Stimulated activated naive CD8-positive, alpha-beta T cell treated with anti-CD3 and anti-CD28 coated beads, Interleukin-15, amount 100 ng/mL, for 72 hours (primary cell): Measurements from ENCODE around the gene MYO5C.
A peak's percentile ranks its signal among the peaks of the same experiment; 100 is the strongest.

Experiments
- ATAC-seq: fragments of 150-1000 bp; cut with Tn5 transposase; 2 replicates; pipeline ENCODE4 v1.10.0; 2021; ENCODE audit warnings: mild to moderate bottlenecking, moderate library complexity
- DNase-seq, 2 donors: peaks; one replicate each; pipeline ENCODE4 v3.0.0; 2021 to 2022
- H3K27ac Mint-ChIP-seq, 2 donors: one replicate each; pipeline ENCODE4 v1.8.0; 2022; ENCODE audit warnings: mild to moderate bottlenecking in 2 of 2, mixed read lengths in 2 of 2, moderate library complexity in 2 of 2
- H3K27me3 Mint-ChIP-seq: one replicate; pipeline ENCODE4 v1.8.0; 2022; ENCODE audit warnings: mixed read lengths
- H3K4me1 Mint-ChIP-seq: one replicate; pipeline ENCODE4 v1.8.0; 2022; ENCODE audit warnings: mild to moderate bottlenecking, mixed read lengths
- H3K4me3 Mint-ChIP-seq, 2 donors: one replicate each; pipeline ENCODE4 v1.8.0; 2022; ENCODE audit warnings: mild to moderate bottlenecking in 2 of 2, mixed read lengths in 2 of 2, moderate library complexity in 1 of 2
- H3K9me3 Mint-ChIP-seq, 2 donors: one replicate each; pipeline ENCODE4 v1.8.0; 2022; ENCODE audit warnings: mixed read lengths in 2 of 2

MYO5C gene

DNA sequence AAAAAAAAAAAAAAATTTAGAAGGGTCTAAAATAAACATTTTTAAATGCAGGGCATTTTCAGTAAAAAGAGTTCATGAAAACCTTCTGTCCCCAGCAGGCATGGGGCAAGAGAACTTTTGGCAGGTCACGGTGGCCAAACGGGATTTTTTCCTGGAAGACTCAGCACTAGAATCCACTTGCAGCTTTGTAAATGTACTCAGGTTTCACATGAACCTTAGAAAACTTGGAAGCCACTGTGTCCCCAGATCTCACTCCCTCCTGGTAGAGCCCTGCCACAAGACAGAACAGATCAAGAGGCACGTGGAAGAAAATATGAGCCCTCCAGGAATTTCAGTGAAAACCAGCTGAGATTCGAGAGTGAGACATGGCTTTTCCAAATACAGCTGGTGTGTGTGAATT, 102.3 kb downstream of the MYO5C start:
- Mint-ChIP-seq H3K4me1 (no peaks in the 10 kb centered on the region), H3K4me3 (no peak overlapping the region), H3K9me3 (no peaks in the 10 kb centered on the region), H3K27me3 (no peaks in the 10 kb centered on the region), H3K27ac (no peak overlapping the region)
- DNase-seq: no peak
- ATAC-seq: no peak

GRCh38 chr15:52191207-52191606, 104.4 kb downstream of the MYO5C start, which contains the start of gene GNB5:
GNB5 (minus strand) TSS chr15:52191392; CDS start chr15:52184676, 6,716 bp downstream.
- no peaks in the 10 kb centered on the region for H3K9me3 Mint-ChIP-seq
- no peak within 1 kb of the TSS for H3K4me3 Mint-ChIP-seq
- H3K4me1 Mint-ChIP-seq: no peaks in the 10 kb centered on the region
- DNase-seq (no peak), ATAC-seq (no peak)
- peak within 1 kb of the TSS in 1 of 2 donors; percentile 7 for H3K27ac Mint-ChIP-seq
- H3K27me3 Mint-ChIP-seq: no peaks in the 10 kb centered on the region

DNA sequence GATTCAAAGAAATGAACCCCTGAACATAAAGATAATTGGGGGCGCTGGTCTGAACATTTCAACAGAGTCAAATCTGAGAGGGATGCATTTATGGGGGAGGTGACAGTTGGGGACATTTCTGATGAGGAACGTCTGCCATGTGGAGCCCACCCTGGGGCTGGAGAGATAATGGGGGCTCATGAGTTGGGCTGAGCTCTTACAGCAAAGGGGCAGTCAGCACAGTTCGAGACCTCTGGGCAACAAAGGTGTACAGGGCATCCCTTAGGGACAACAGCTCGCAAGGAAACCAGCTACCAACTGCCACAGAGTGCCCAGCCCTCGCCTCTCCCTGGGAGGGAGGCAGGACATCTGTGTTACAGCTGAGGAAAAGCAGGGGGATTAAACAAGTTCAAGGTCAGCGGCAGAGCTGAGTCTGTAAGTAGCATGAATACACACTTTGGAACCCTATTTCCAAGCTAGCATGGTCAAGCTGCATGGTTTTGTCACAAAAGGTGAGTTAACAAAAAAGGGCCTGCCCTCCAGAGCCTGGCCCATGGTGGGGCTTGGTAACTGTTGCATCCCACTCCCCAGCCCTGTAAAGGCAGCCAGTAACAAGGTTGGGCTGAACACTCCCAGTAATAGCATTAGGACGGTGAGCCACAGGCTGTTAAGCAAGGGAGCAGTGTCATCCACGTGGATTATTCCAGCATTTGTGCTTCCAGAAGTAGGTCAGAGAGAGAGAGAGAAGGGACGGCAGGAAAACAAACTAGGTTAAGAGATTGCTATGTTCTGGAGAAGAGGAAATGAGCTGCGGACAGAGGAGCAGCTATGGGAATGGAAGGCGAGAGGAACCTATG, 108.7 kb downstream of the MYO5C start:
- peaks cover 6% of the 10 kb centered on the region for H3K4me1 Mint-ChIP-seq
- H3K4me3 Mint-ChIP-seq: no peak overlapping the region
- DNase-seq: no peak
- no peaks in the 10 kb centered on the region for H3K27me3 Mint-ChIP-seq
- H3K27ac Mint-ChIP-seq: no peak overlapping the region
- peaks cover 0 to 4% of the 10 kb centered on the region in 2 donors for H3K9me3 Mint-ChIP-seq
- no peak for ATAC-seq

GRCh38 chr15:52185151-52185561, 110.4 kb downstream of the MYO5C start:
- H3K4me1 Mint-ChIP-seq: peaks cover 18% of the 10 kb centered on the region
- no peak for DNase-seq
- H3K9me3 Mint-ChIP-seq: peaks cover 0 to 4% of the 10 kb centered on the region in 2 donors
- no peak overlapping the region for H3K4me3 Mint-ChIP-seq
- no peak overlapping the region for H3K27ac Mint-ChIP-seq
- ATAC-seq: no peak
- H3K27me3 Mint-ChIP-seq: no peaks in the 10 kb centered on the region

DNA sequence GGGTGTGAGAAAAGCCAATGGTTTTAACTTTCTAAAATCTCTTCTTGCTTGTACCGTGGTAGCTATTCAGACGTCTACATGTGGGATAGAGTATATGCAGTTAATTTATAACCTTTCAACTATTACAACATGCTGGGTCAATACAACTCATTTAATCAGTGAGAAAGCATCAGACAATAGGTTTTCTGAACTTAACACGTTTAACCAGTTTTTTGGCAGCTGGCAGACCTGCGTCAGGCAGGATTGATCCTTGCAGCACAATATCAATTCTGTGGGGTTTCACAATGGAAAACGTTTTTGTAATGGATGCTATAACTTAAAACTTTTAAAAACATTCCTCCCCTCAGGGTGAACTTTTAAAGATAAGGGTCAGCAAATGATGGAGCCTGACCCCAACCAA, 110.9 kb downstream of the MYO5C start:
- ATAC-seq (no peak), DNase-seq (no peak)
- Mint-ChIP-seq H3K27ac (no peak overlapping the region), H3K4me1 (peaks cover 18% of the 10 kb centered on the region), H3K9me3 (peaks cover 0 to 4% of the 10 kb centered on the region in 2 donors), H3K4me3 (no peak overlapping the region), H3K27me3 (no peaks in the 10 kb centered on the region)

- H3K9me3 Mint-ChIP-seq: peaks cover 0 to 4% of the 10 kb centered on the region in 2 donors
- no peak overlapping the region for H3K4me3 Mint-ChIP-seq
- ATAC-seq (no peak), DNase-seq (no peak)
- peaks cover 25% of the 10 kb centered on the region for H3K4me1 Mint-ChIP-seq
- no peak overlapping the region for H3K27ac Mint-ChIP-seq
- no peaks in the 10 kb centered on the region for H3K27me3 Mint-ChIP-seq
Measured at GRCh38 chr15:52183562-52184173, 111.9 kb downstream of the MYO5C start.

GRCh38 chr15:52181938-52182780, 113.4 kb downstream of the MYO5C start:
- Mint-ChIP-seq H3K4me1 (peaks cover 38% of the 10 kb centered on the region), H3K27me3 (no peaks in the 10 kb centered on the region), H3K9me3 (peaks cover 0 to 4% of the 10 kb centered on the region in 2 donors), H3K4me3 (no peak overlapping the region), H3K27ac (peak overlapping the region in 1 of 2 donors; percentile 20)
- no peak for ATAC-seq
- DNase-seq: no peak

DNA sequence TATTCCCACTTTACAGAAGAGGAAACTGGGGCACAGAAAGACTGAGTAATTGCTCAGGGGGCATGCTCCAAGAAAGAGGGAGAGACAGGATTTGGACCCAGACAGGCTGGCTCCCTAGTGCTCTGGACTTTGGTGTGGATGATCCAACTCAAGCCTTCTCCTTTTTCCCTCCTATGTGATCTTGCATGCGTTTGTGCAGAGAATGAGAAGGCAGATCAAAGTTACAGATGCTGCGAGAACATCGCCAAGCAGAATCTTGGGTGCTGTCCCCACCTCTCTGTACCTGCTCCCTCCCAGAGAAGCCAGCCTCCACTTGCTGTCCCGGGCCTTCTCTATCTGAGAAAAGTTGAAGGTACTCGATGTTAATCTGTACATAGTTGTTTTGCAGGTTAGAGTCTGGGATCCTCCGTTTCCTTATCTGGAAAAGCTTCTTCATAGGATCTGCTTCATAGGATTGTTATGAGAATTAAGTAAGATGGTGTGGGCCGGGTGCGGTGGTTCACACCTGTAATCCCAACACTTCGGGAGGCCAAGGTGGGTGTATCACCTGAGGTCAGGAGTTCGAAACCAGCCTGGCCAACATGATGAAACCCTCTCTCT, 114.7 kb downstream of the MYO5C start:
- H3K9me3 Mint-ChIP-seq: peaks cover 0 to 4% of the 10 kb centered on the region in 2 donors
- peaks cover 44% of the 10 kb centered on the region for H3K4me1 Mint-ChIP-seq
- peak overlapping the region; percentile 90 to 93 for H3K27ac Mint-ChIP-seq
- no peak for ATAC-seq
- H3K4me3 Mint-ChIP-seq: peak overlapping the region; percentile 87 to 94
- DNase-seq: no peak
- H3K27me3 Mint-ChIP-seq: no peaks in the 10 kb centered on the region

- no peaks in the 10 kb centered on the region for H3K27me3 Mint-ChIP-seq
- H3K9me3 Mint-ChIP-seq: peaks cover 0 to 4% of the 10 kb centered on the region in 2 donors
- peak overlapping the region; percentile 90 to 93 for H3K27ac Mint-ChIP-seq
- DNase-seq: peak in 1 of 2 donors; percentile 54
- H3K4me1 Mint-ChIP-seq: peaks cover 44% of the 10 kb centered on the region
- peak; percentile 50 for ATAC-seq
- peak overlapping the region; percentile 87 to 94 for H3K4me3 Mint-ChIP-seq
Measured at GRCh38 chr15:52180196-52180835, 115.3 kb downstream of the MYO5C start.

- peak; percentile 88 to 89 for DNase-seq
- peaks cover 46% of the 10 kb centered on the region for H3K4me1 Mint-ChIP-seq
- no peaks in the 10 kb centered on the region for H3K27me3 Mint-ChIP-seq
- H3K9me3 Mint-ChIP-seq: peaks cover 0 to 4% of the 10 kb centered on the region in 2 donors
- peak; percentile 92 for ATAC-seq
- peak overlapping the region; percentile 94 to 97 for H3K4me3 Mint-ChIP-seq
- H3K27ac Mint-ChIP-seq: peak overlapping the region; percentile 95 to 99
Measured at GRCh38 chr15:52179278-52180195, 116.1 kb downstream of the MYO5C start.

GRCh38 chr15:52178765-52179164, 116.8 kb downstream of the MYO5C start:
- no peaks in the 10 kb centered on the region for H3K27me3 Mint-ChIP-seq
- DNase-seq: no peak
- no peak for ATAC-seq

DNA sequence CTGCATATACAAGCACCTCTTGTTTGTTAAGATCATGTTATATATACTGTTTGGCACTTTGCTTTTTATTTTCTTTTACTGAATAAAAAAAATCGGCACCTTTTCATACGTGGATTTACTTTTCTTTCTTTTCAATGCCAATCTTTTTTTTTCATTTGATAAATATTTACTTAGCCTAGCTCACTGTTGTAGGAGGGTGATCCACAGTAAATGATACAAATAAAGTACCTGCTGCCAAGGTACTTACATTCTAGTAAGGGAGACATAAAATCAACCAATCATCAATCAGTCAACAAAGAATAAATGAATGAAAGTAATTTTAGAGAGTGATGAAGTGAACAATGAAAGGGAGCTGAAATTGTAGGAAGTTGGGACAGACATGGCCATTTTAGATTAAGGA, 122.7 kb downstream of the MYO5C start:
- Mint-ChIP-seq H3K27me3 (no peaks in the 10 kb centered on the region), H3K9me3 (no peaks in the 10 kb centered on the region), H3K4me1 (peaks cover 43% of the 10 kb centered on the region), H3K27ac (no peak overlapping the region), H3K4me3 (no peak overlapping the region)
- ATAC-seq (no peak), DNase-seq (no peak)

More at GRCh38 chr15:52178765-52179164, 116.8 kb downstream of the MYO5C start:
- Mint-ChIP-seq H3K4me1 (peaks cover 52% of the 10 kb centered on the region), H3K27ac (peak overlapping the region; percentile 95 to 99), H3K9me3 (peaks cover 0 to 4% of the 10 kb centered on the region in 2 donors), H3K4me3 (peak overlapping the region; percentile 87 to 97)

- Mint-ChIP-seq H3K4me3 (no peak overlapping the region), H3K4me1 (peaks cover 40% of the 10 kb centered on the region), H3K27me3 (no peaks in the 10 kb centered on the region), H3K9me3 (no peaks in the 10 kb centered on the region), H3K27ac (no peak overlapping the region)
- no peak for ATAC-seq
- no peak for DNase-seq
Measured at GRCh38 chr15:52171807-52172206, 123.8 kb downstream of the MYO5C start.

DNA sequence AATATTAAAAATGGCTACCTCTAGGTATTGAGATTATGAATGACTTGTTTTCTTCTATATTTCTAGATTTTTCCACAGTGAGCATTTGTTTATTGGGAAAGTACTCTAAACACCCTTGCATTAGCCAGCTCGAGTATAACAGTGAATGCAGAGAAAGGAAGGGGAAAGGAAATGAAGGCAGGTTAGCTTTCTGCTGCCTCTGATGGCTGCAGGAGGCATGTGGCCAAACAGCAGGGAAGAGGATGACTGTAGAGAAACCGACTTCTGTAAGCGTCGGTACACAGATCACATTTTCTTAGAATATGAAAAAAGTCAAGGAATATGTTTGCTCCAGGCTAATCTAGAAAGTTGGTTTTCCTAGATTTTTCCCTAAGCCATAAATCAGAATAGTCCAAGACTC, 124.2 kb downstream of the MYO5C start:
- Mint-ChIP-seq H3K4me1 (peaks cover 40% of the 10 kb centered on the region), H3K27ac (no peak overlapping the region), H3K27me3 (no peaks in the 10 kb centered on the region), H3K4me3 (peak overlapping the region in 1 of 2 donors; percentile 52), H3K9me3 (no peaks in the 10 kb centered on the region)
- DNase-seq (no peak), ATAC-seq (peak; percentile 74)
